ENCODE data around the gene KCNJ6. TPM values are rescaled to one million over a fixed set of nuclear protein-coding genes. Genes with fewer than 3 reads are reported as not detected.
"Not testable (repeated sequence)": the region's sequence is repeated elsewhere in the genome, so short reads cannot be mapped to it uniquely, and the experiment has no call there.

Gene KCNJ6
- total and polyA plus RNA-seq, 9 of the 15 experiments (the other 6 are each of a cell fraction or from before 2014, with no cell fraction given): 0.06 to 0.21 (median 0.13) TPM; not detected in 1

- H3K79me2 ChIP-seq (ENCODE audit: control insufficient read depth, insufficient read depth, low read length); H3K9me3 ChIP-seq (replicated peaks; ENCODE audit: control insufficient read depth, insufficient read depth, low read depth, low read length); H3K36me3 ChIP-seq (ENCODE audit: control insufficient read depth, insufficient read depth, low read length); H3K4me2 ChIP-seq (ENCODE audit: insufficient read depth, low read length); DNase-seq (ENCODE audit: extremely low read depth in 1 of 4, low spot score in 3 of 4); H4K20me1 ChIP-seq (replicated peaks; ENCODE audit: control insufficient read depth, insufficient read depth, low read length); H3K4me3 ChIP-seq; H3K27ac ChIP-seq (ENCODE audit: extremely low read depth, low read depth, low read length); in situ Hi-C loops (cut with MboI); intact Hi-C loops (cut with micrococcal nuclease); ATAC-seq; CTCF ChIA-PET (ENCODE audit: low intra/inter-chr PET ratio); BruUV-seq (replicated peaks); H2AFZ ChIP-seq (ENCODE audit: low read depth, low read length); H3K9ac ChIP-seq (ENCODE audit: insufficient read depth in 1 of 2, low read depth in 2 of 2, low read length in 2 of 2); H3K4me1 ChIP-seq (replicated peaks in 1 of 2; ENCODE audit: control insufficient read depth in 2 of 2, insufficient read depth in 2 of 2, low read length in 2 of 2); H3K9me1 ChIP-seq (ENCODE audit: control insufficient read depth, insufficient read depth, low read length): not testable (repeated sequence)
- POLR2A ChIA-PET: interaction anchor here (0.7 kb wide), 1 partner anchor 10 kb away, joined by 3 read pairs; no protein-coding TSS in a partner anchor
- FAIRE-seq: peak; percentile 89
- WGBS (ENCODE audit: insufficient coverage, low coverage, missing lambda C conversion rate): 0% methylated on average over 4 of the region's 4 CpGs
- H3K27me3 ChIP-seq (ENCODE audit: control insufficient read depth in 2 of 2, insufficient read depth in 2 of 2, low read length in 2 of 2): peaks cover 0 to 44% of the 10 kb centered on the region in 2 experiments; a peak in 3 of 5 replicates
- TF ChIP-seq TRIM24 (IDR thresholded peaks at IDR 0.05): 0 out of 4 replicates have a peak, but pooled peaks of 1 of the 2 experiments have one; percentile 32
- TF ChIP-seq ELF4 (CRISPR knock-in tag; IDR thresholded peaks at IDR 0.05): peak; percentile 11; the same call in 1 of the 2 replicates
- peak; percentile 19; the same call in 1 of the 2 replicates for TF ChIP-seq HBP1 (CRISPR knock-in tag; IDR thresholded peaks at IDR 0.05)
- TF ChIP-seq PHF20 (IDR thresholded peaks at IDR 0.05; ENCODE audit: partially characterized antibody): peak; percentile 43
- TF ChIP-seq ZBTB26 (CRISPR knock-in tag; IDR thresholded peaks at IDR 0.05): peak; percentile 81; the same call in 1 of the 2 replicates
- 0 out of 4 replicates have a peak, but pooled peaks of 1 of the 2 experiments have one; percentile 24 for TF ChIP-seq HDAC1 (IDR thresholded peaks at IDR 0.05)
Observed at GRCh38 chr21:37761406-37761805, 154.9 kb downstream of the KCNJ6 start.

Data from K562 (cell line).